RCC 7860 (cell line): Measurements from ENCODE around the gene GPATCH1.
A peak's percentile ranks its signal among the peaks of the same experiment; 100 is the strongest.
"Not testable (repeated sequence)": the region's sequence is repeated elsewhere in the genome, so short reads cannot be mapped to it uniquely, and the experiment has no call there.

Experiments used
- DNase-seq: peaks from one replicate; pipeline ENCODE4 v3.0.0-alpha.2; 2015; ENCODE audit warnings: low spot score
- FAIRE-seq: peaks from 2 replicates; lab custom pipeline; 2012; peaks lifted over from hg19 to GRCh38; lab: Jason Lieb, UNC

GPATCH1 gene

GRCh38 chr19:33111587-33111986, 30.6 kb downstream of the GPATCH1 start:
- DNase-seq, result no peak
- no peak for FAIRE-seq

- DNase-seq (no peak), FAIRE-seq (no peak)
Measured at GRCh38 chr19:33114312-33114711, 33.3 kb downstream of the GPATCH1 start.

GRCh38 chr19:33117501-33117900, 36.5 kb downstream of the GPATCH1 start:
- DNase-seq (no peak), FAIRE-seq (no peak)

GRCh38 chr19:33118643-33119042, 37.7 kb downstream of the GPATCH1 start:
- DNase-seq (no peak), FAIRE-seq (no peak)

- FAIRE-seq, result no peak
- no peak for DNase-seq
Measured at GRCh38 chr19:33124207-33125098, 43.5 kb downstream of the GPATCH1 start.

- DNase-seq, result peak; percentile 24
Measured at GRCh38 chr19:33125929-33126388, 45.0 kb downstream of the GPATCH1 start.

GRCh38 chr19:33126712-33127111, 45.7 kb downstream of the GPATCH1 start:
- not testable (repeated sequence) for FAIRE-seq

More at GRCh38 chr19:33125929-33126388, 45.0 kb downstream of the GPATCH1 start:
- no peak for FAIRE-seq

GRCh38 chr19:33129901-33130300, 48.9 kb downstream of the GPATCH1 start:
- no peak for FAIRE-seq

More at GRCh38 chr19:33126712-33127111, 45.7 kb downstream of the GPATCH1 start:
- DNase-seq, result not testable (repeated sequence)

GRCh38 chr19:33130433-33130832, 49.5 kb downstream of the GPATCH1 start:
- DNase-seq, result no peak
- FAIRE-seq, result no peak

More at GRCh38 chr19:33129901-33130300, 48.9 kb downstream of the GPATCH1 start:
- no peak for DNase-seq

- FAIRE-seq (no peak), DNase-seq (no peak)
Measured at GRCh38 chr19:33132021-33132420, 51.0 kb downstream of the GPATCH1 start, which contains the start of gene WDR88. Gene WDR88, plus strand, starts transcription at chr19:33132114. Its CDS starts 56 bp downstream, at chr19:33132170.

- no peak for FAIRE-seq
- DNase-seq, result no peak
Measured at GRCh38 chr19:33132425-33132824, 51.4 kb downstream of the GPATCH1 start.

- no peak for FAIRE-seq
Measured at GRCh38 chr19:33133438-33134031, 52.6 kb downstream of the GPATCH1 start.

GRCh38 chr19:33134571-33135041, 53.6 kb downstream of the GPATCH1 start:
- FAIRE-seq (no peak), DNase-seq (no peak)

More at GRCh38 chr19:33133438-33134031, 52.6 kb downstream of the GPATCH1 start:
- no peak for DNase-seq

GRCh38 chr19:33139165-33139564, 58.2 kb downstream of the GPATCH1 start:
- FAIRE-seq (no peak), DNase-seq (no peak)

GRCh38 chr19:33143897-33144405, 63.0 kb downstream of the GPATCH1 start:
- FAIRE-seq (no peak), DNase-seq (peak; percentile 35)

GRCh38 chr19:33146209-33146608, 65.2 kb downstream of the GPATCH1 start:
- FAIRE-seq (no peak), DNase-seq (no peak)

GRCh38 chr19:33147538-33147937, 66.6 kb downstream of the GPATCH1 start:
- FAIRE-seq (no peak), DNase-seq (no peak)

- DNase-seq (no peak), FAIRE-seq (no peak)
Measured at GRCh38 chr19:33150852-33151518, 70.0 kb downstream of the GPATCH1 start.

- DNase-seq (no peak), FAIRE-seq (no peak)
Measured at GRCh38 chr19:33152176-33152575, 71.2 kb downstream of the GPATCH1 start.

GRCh38 chr19:33152625-33153024, 71.6 kb downstream of the GPATCH1 start:
- not testable (repeated sequence) for FAIRE-seq, DNase-seq

- DNase-seq, FAIRE-seq: not testable (repeated sequence)
Measured at GRCh38 chr19:33154313-33154712, 73.3 kb downstream of the GPATCH1 start.
